Measurements from ENCODE around the gene PROM1. TPM values are rescaled to one million over a fixed set of nuclear protein-coding genes. Genes with fewer than 3 reads are reported as not detected.

Gene PROM1
- polyA plus RNA-seq, 1 donor from 2014 or later = 1.1 TPM

DNA sequence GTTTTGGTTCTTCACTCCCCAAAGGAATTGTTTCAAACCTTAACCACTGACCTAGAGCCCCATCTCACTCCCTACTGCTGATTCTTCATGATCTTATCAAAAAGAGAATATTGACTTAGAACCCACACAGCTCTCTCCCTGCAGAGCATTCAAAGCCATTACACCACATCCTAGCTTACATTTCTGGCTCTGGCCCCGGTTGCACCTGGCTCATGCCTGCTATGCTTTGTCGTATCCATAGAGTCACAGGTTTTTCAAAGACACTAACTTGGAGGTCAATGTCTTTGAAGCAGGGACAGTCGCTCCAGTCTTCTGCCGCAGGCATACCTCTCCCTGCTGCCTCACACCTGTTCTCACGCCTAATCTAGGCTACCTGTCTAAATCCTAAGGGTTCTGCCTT lies 78.1 kb downstream of the PROM1 start:
- Histone ChIP-seq H3K27me3 (ENCODE audit: insufficient read depth, low read depth, low read length) (no peaks in the 10 kb centered on the region), H3F3A (ENCODE audit: insufficient read depth, low read length, poor library complexity, severe bottlenecking) (no peaks in the 10 kb centered on the region), H3K27ac (ENCODE audit: low read length) (no peak overlapping the region), H4K20me1 (ENCODE audit: insufficient read depth) (no peaks in the 10 kb centered on the region), H3K9me2 (ENCODE audit: insufficient read depth, low read length) (no peaks in the 10 kb centered on the region), H3K4me3 (ENCODE audit: low read length) (no peak overlapping the region), H3K9ac (ENCODE audit: low read length) (no peak overlapping the region), H3K9me3 (ENCODE audit: low read length) (no peaks in the 10 kb centered on the region), H3K4me2 (ENCODE audit: low read length) (no peak overlapping the region), H3K79me2 (replicated peaks; ENCODE audit: insufficient read depth, low read length) (no peaks in the 10 kb centered on the region), H2AFZ (ENCODE audit: low read depth, low read length) (no peak overlapping the region), H3K36me3 (ENCODE audit: insufficient read depth, low read length) (no peaks in the 10 kb centered on the region)
- no peak for TF ChIP-seq EZH2 (IDR thresholded peaks at IDR 0.05; ENCODE audit: borderline replicate concordance, insufficient read depth, low read length, poor library complexity, severe bottlenecking)
- TF ChIP-seq, protein P1, sequence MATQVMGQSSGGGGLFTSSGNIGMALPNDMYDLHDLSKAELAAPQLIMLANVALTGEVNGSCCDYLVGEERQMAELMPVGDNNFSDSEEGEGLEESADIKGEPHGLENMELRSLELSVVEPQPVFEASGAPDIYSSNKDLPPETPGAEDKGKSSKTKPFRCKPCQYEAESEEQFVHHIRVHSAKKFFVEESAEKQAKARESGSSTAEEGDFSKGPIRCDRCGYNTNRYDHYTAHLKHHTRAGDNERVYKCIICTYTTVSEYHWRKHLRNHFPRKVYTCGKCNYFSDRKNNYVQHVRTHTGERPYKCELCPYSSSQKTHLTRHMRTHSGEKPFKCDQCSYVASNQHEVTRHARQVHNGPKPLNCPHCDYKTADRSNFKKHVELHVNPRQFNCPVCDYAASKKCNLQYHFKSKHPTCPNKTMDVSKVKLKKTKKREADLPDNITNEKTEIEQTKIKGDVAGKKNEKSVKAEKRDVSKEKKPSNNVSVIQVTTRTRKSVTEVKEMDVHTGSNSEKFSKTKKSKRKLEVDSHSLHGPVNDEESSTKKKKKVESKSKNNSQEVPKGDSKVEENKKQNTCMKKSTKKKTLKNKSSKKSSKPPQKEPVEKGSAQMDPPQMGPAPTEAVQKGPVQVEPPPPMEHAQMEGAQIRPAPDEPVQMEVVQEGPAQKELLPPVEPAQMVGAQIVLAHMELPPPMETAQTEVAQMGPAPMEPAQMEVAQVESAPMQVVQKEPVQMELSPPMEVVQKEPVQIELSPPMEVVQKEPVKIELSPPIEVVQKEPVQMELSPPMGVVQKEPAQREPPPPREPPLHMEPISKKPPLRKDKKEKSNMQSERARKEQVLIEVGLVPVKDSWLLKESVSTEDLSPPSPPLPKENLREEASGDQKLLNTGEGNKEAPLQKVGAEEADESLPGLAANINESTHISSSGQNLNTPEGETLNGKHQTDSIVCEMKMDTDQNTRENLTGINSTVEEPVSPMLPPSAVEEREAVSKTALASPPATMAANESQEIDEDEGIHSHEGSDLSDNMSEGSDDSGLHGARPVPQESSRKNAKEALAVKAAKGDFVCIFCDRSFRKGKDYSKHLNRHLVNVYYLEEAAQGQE (IDR thresholded peaks at IDR 0.05; ENCODE audit: borderline replicate concordance) = no peak
- TF ChIP-seq MXI1 (conservative IDR thresholded peaks at IDR 0.05; ENCODE audit: poor library complexity, severe bottlenecking) = no peak
- TF ChIP-seq POLR2AphosphoS5 (IDR thresholded peaks at IDR 0.05) = no peak
- no peak for TF ChIP-seq EP300 (conservative IDR thresholded peaks at IDR 0.05; ENCODE audit: poor library complexity, severe bottlenecking)
- TF ChIP-seq, protein P2, sequence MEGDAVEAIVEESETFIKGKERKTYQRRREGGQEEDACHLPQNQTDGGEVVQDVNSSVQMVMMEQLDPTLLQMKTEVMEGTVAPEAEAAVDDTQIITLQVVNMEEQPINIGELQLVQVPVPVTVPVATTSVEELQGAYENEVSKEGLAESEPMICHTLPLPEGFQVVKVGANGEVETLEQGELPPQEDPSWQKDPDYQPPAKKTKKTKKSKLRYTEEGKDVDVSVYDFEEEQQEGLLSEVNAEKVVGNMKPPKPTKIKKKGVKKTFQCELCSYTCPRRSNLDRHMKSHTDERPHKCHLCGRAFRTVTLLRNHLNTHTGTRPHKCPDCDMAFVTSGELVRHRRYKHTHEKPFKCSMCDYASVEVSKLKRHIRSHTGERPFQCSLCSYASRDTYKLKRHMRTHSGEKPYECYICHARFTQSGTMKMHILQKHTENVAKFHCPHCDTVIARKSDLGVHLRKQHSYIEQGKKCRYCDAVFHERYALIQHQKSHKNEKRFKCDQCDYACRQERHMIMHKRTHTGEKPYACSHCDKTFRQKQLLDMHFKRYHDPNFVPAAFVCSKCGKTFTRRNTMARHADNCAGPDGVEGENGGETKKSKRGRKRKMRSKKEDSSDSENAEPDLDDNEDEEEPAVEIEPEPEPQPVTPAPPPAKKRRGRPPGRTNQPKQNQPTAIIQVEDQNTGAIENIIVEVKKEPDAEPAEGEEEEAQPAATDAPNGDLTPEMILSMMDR (IDR thresholded peaks at IDR 0.05; ENCODE audit: poor library complexity, severe bottlenecking) = no peak
- TF ChIP-seq TAF1 (IDR thresholded peaks at IDR 0.05; ENCODE audit: low read depth) = no peak
- TF ChIP-seq SMC3 (conservative IDR thresholded peaks at IDR 0.05; ENCODE audit: poor library complexity) = no peak
- TF ChIP-seq RAD21 (conservative IDR thresholded peaks at IDR 0.05) = no peak

DNA sequence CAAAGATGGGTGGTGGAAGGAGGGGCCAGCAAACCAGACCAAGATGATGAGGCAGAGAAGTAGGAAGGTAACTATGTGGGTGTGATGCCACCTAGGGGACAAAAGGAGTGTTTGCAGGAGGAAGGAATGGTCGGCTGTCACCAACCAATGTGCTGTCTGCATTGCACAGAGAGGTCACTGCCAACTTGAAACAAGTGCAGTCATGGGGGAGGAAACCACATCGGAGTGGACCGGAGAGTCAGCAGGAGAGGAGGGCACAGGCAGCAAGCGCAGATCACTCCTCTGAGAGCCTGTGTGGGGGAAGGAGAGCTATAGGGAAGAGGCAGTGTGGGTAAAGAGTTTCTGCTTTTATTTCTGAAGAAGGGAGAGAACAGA lies 82.4 kb downstream of the PROM1 start:
- H2AFZ ChIP-seq (ENCODE audit: low read depth, low read length) = no peak overlapping the region
- no peaks in the 10 kb centered on the region for H3K9me3 ChIP-seq (ENCODE audit: low read length)
- H3K4me3 ChIP-seq (ENCODE audit: low read length) = no peak overlapping the region
- no peaks in the 10 kb centered on the region for H3K9me2 ChIP-seq (ENCODE audit: insufficient read depth, low read length)
- H3K27me3 ChIP-seq (ENCODE audit: insufficient read depth, low read depth, low read length) = no peaks in the 10 kb centered on the region
- no peak overlapping the region for H3K27ac ChIP-seq (ENCODE audit: low read length)
- H3K36me3 ChIP-seq (ENCODE audit: insufficient read depth, low read length) = no peaks in the 10 kb centered on the region
- H4K20me1 ChIP-seq (ENCODE audit: insufficient read depth) = no peaks in the 10 kb centered on the region
- H3K9ac ChIP-seq (ENCODE audit: low read length) = no peak overlapping the region
- TF ChIP-seq, protein P1 (IDR thresholded peaks at IDR 0.05; ENCODE audit: borderline replicate concordance) = no peak
- TF ChIP-seq EZH2 (IDR thresholded peaks at IDR 0.05; ENCODE audit: borderline replicate concordance, insufficient read depth, low read length, poor library complexity, severe bottlenecking) (no peak), SMC3 (conservative IDR thresholded peaks at IDR 0.05; ENCODE audit: poor library complexity) (peak; percentile 95), EP300 (conservative IDR thresholded peaks at IDR 0.05; ENCODE audit: poor library complexity, severe bottlenecking) (no peak), TAF1 (IDR thresholded peaks at IDR 0.05; ENCODE audit: low read depth) (no peak), MXI1 (conservative IDR thresholded peaks at IDR 0.05; ENCODE audit: poor library complexity, severe bottlenecking) (no peak), POLR2AphosphoS5 (IDR thresholded peaks at IDR 0.05) (no peak), RAD21 (conservative IDR thresholded peaks at IDR 0.05) (peak; percentile 96)
- TF ChIP-seq, protein P2 (IDR thresholded peaks at IDR 0.05; ENCODE audit: poor library complexity, severe bottlenecking) = peak; percentile 96
- H3K79me2 ChIP-seq (replicated peaks; ENCODE audit: insufficient read depth, low read length) = no peaks in the 10 kb centered on the region
- H3K4me2 ChIP-seq (ENCODE audit: low read length) = no peak overlapping the region
- H3F3A ChIP-seq (ENCODE audit: insufficient read depth, low read length, poor library complexity, severe bottlenecking) = no peaks in the 10 kb centered on the region
